Neural progenitor cell (in vitro differentiated cells): Measurements from ENCODE around the gene ADCY9. TPM values are rescaled to one million over a fixed set of nuclear protein-coding genes. Genes with fewer than 3 reads are reported as not detected.

Experiments used
- DNase-seq: peaks from one replicate; pipeline ENCODE4 v3.0.0-alpha.2; 2016; ENCODE audit warnings: low spot score
- H2AFZ ChIP-seq: fragments of 200-600 bp; sonication (generic); replicated peaks from 2 replicates; pipeline ENCODE4 v1.6.1; 2016; ENCODE audit warnings: antibody characterized with exemption
- H3F3A ChIP-seq: fragments of 200-600 bp; sonication (generic); 2 replicates; pipeline ENCODE4 v1.6.1; 2016; ENCODE audit warnings: antibody characterized with exemption, low read depth
- H3K27ac ChIP-seq: fragments of 200-600 bp; sonication (generic); 2 replicates; pipeline ENCODE4 v1.5.1; 2016; ENCODE audit warnings: mild to moderate bottlenecking
- H3K27me3 ChIP-seq: fragments of 200-600 bp; sonication (generic); 2 replicates; pipeline ENCODE4 v1.6.1; 2016; ENCODE audit warnings: mild to moderate bottlenecking, moderate library complexity
- H3K36me3 ChIP-seq: fragments of 200-600 bp; sonication (generic); 2 replicates; pipeline ENCODE4 v1.5.1; 2016
- H3K4me1 ChIP-seq: fragments of 200-600 bp; sonication (generic); 2 replicates; pipeline ENCODE4 v1.6.1; 2016; ENCODE audit warnings: mixed run types
- H3K4me2 ChIP-seq: fragments of 200-600 bp; sonication (generic); 2 replicates; pipeline ENCODE4 v1.6.1; 2016
- H3K4me3 ChIP-seq: fragments of 200-600 bp; sonication (generic); 2 replicates; pipeline ENCODE4 v1.5.1; 2016
- H3K79me2 ChIP-seq: fragments of 200-600 bp; sonication (generic); 2 replicates; pipeline ENCODE4 v1.6.1; 2016; ENCODE audit warnings: low read depth
- H3K9ac ChIP-seq: fragments of 200-600 bp; sonication (generic); 2 replicates; pipeline ENCODE4 v1.6.1; 2016
- H3K9me3 ChIP-seq: fragments of 200-600 bp; sonication (generic); 2 replicates; pipeline ENCODE4 v1.5.1; 2016; ENCODE audit warnings: low read depth
- H4K20me1 ChIP-seq: fragments of 200-600 bp; sonication (generic); 2 replicates; pipeline ENCODE4 v1.6.1; 2016; ENCODE audit warnings: low read depth
- H3K27ac Mint-ChIP-seq: 3 replicates; pipeline ENCODE4 v1.8.0; 2021; ENCODE audit warnings: mixed read lengths
- H3K27me3 Mint-ChIP-seq: 2 replicates; pipeline ENCODE4 v1.8.0; 2022; ENCODE audit warnings: low read depth, mild to moderate bottlenecking, inconsistent platforms, moderate library complexity, mixed read lengths; ENCODE audit not compliant: insufficient read depth
- H3K36me3 Mint-ChIP-seq: 3 replicates; pipeline ENCODE4 v1.8.0; 2021; ENCODE audit warnings: mixed read lengths
- H3K4me1 Mint-ChIP-seq: 3 replicates; pipeline ENCODE4 v1.8.0; 2021; ENCODE audit warnings: mixed read lengths
- H3K4me3 Mint-ChIP-seq: 3 replicates; pipeline ENCODE4 v1.8.0; 2021; ENCODE audit warnings: mild to moderate bottlenecking, moderate library complexity, mixed read lengths
- H3K9me3 Mint-ChIP-seq: 3 replicates; pipeline ENCODE4 v1.8.0; 2020; ENCODE audit warnings: mixed read lengths
- EZH2 ChIP-seq: fragments of 200-600 bp; sonication (generic); IDR thresholded peaks from 2 replicates; pipeline ENCODE4 v1.6.1; 2017; ENCODE audit warnings: antibody characterized with exemption, mild to moderate bottlenecking, moderate library complexity
- EZH2phosphoT487 ChIP-seq: fragments of 200-600 bp; sonication (generic); IDR thresholded peaks from 2 replicates; pipeline ENCODE4 v1.6.1; 2017; ENCODE audit warnings: antibody characterized with exemption
- total RNA-seq: library from RNA; depleted of rRNA; stranded (reverse); fragments of >200 nt; gene quantifications from 2 replicates; pipeline ENCODE4 v1.2.3, GENCODE V29; 2015; ENCODE audit warnings: low replicate concordance
- TF ChIP-seq, protein P1 (sequence below): fragments of 200-600 bp; sonication (generic); IDR thresholded peaks from 2 replicates; pipeline ENCODE4 v1.5.1; 2017; ENCODE audit warnings: antibody characterized with exemption, mild to moderate bottlenecking

ADCY9 gene
- total RNA-seq, 1 donor from 2014 or later, result 1.2 TPM

GRCh38 chr16:4083347-4083870, 32.8 kb downstream of the ADCY9 start:
- H3K27ac ChIP-seq, result no peak overlapping the region
- H3K9ac ChIP-seq, result no peak overlapping the region
- no peaks in the 10 kb centered on the region for H4K20me1 ChIP-seq
- no peaks in the 10 kb centered on the region for H3K36me3 ChIP-seq
- peaks cover 4% of the 10 kb centered on the region for H3K27me3 Mint-ChIP-seq
- H3K4me1 ChIP-seq, result peaks cover 10% of the 10 kb centered on the region
- H3K9me3 Mint-ChIP-seq, result no peaks in the 10 kb centered on the region
- TF ChIP-seq EZH2 (no peak), EZH2phosphoT487 (no peak)
- TF ChIP-seq, protein P1, sequence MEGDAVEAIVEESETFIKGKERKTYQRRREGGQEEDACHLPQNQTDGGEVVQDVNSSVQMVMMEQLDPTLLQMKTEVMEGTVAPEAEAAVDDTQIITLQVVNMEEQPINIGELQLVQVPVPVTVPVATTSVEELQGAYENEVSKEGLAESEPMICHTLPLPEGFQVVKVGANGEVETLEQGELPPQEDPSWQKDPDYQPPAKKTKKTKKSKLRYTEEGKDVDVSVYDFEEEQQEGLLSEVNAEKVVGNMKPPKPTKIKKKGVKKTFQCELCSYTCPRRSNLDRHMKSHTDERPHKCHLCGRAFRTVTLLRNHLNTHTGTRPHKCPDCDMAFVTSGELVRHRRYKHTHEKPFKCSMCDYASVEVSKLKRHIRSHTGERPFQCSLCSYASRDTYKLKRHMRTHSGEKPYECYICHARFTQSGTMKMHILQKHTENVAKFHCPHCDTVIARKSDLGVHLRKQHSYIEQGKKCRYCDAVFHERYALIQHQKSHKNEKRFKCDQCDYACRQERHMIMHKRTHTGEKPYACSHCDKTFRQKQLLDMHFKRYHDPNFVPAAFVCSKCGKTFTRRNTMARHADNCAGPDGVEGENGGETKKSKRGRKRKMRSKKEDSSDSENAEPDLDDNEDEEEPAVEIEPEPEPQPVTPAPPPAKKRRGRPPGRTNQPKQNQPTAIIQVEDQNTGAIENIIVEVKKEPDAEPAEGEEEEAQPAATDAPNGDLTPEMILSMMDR, result no peak
- H3K4me1 Mint-ChIP-seq, result peaks cover 13% of the 10 kb centered on the region
- H3F3A ChIP-seq, result peaks cover 3% of the 10 kb centered on the region
- no peaks in the 10 kb centered on the region for H3K9me3 ChIP-seq
- H3K4me3 ChIP-seq, result no peak overlapping the region
- no peaks in the 10 kb centered on the region for H3K27me3 ChIP-seq
- no peak overlapping the region for H2AFZ ChIP-seq
- no peak overlapping the region for H3K4me3 Mint-ChIP-seq
- no peaks in the 10 kb centered on the region for H3K79me2 ChIP-seq
- H3K27ac Mint-ChIP-seq, result no peak overlapping the region
- H3K36me3 Mint-ChIP-seq, result no peaks in the 10 kb centered on the region
- no peak overlapping the region for H3K4me2 ChIP-seq
- no peak for DNase-seq

DNA sequence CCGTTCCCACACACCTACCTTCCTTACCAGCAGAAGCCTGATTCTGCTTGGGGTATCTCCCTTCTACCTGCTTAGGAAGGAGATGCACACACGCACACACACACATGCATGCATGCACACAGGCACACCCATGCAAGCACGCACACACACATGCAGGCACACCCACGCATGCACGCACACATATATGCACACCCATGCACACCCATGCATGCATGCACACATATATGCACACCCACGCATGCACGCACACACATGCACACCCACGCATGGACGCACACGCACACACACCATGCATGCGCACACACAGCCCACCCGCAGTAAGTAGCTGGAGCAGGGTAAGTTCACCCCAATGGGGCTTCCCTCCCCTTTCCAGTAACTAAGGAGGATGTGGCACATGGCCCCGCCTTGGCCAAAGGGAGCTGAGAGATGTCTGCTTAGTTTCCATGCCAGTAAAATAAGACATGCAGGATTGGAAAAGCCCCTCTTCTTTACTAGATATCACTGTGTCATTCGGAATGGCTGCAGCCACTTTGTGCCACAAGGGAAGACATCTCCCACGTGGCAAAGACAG, 33.7 kb downstream of the ADCY9 start:
- H3K27ac ChIP-seq, result no peak overlapping the region
- H3F3A ChIP-seq, result peaks cover 3% of the 10 kb centered on the region
- Mint-ChIP-seq H3K4me3 (no peak overlapping the region), H3K36me3 (no peaks in the 10 kb centered on the region), H3K27me3 (peaks cover 4% of the 10 kb centered on the region), H3K27ac (no peak overlapping the region), H3K4me1 (peaks cover 13% of the 10 kb centered on the region), H3K9me3 (peaks cover 2% of the 10 kb centered on the region)
- H3K9ac ChIP-seq, result no peak overlapping the region
- H3K79me2 ChIP-seq, result no peaks in the 10 kb centered on the region
- H3K36me3 ChIP-seq, result no peaks in the 10 kb centered on the region
- no peak overlapping the region for H3K4me2 ChIP-seq
- H4K20me1 ChIP-seq, result no peaks in the 10 kb centered on the region
- H3K4me1 ChIP-seq, result peaks cover 10% of the 10 kb centered on the region
- DNase-seq, result no peak
- no peaks in the 10 kb centered on the region for H3K9me3 ChIP-seq
- H3K4me3 ChIP-seq, result no peak overlapping the region
- no peaks in the 10 kb centered on the region for H3K27me3 ChIP-seq
- no peak overlapping the region for H2AFZ ChIP-seq
- TF ChIP-seq, protein P1, result no peak

DNA sequence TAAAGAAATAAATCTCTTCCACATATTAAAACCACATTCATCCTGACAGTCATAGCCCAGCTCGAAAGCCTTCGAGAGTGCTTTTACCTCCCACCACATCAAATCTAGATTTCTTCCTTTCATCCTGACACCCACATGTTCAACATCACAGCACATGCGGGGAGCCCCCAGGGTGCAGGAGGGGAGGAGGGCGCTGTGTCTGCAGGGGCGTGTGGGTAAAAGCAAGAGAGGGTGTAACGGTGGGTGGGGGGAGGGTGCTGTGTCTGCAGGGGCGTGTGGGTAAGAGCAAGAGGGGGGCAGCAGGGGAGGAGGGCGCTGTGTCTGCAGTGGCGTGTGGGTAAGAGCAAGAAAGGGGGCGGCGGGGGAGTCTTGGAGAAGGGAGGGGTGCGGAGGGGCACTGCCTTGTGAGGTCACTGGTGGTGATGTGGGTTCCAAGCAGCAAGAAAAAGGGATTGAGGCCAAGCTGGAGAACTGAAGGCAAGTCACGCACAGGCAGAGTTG, 34.7 kb downstream of the ADCY9 start:
- Histone ChIP-seq H3K79me2 (no peaks in the 10 kb centered on the region), H3K9ac (no peak overlapping the region), H3K27me3 (no peaks in the 10 kb centered on the region), H3K4me3 (no peak overlapping the region), H4K20me1 (no peaks in the 10 kb centered on the region), H3F3A (peaks cover 3% of the 10 kb centered on the region), H3K4me2 (no peak overlapping the region), H3K27ac (no peak overlapping the region), H3K9me3 (no peaks in the 10 kb centered on the region), H3K4me1 (peaks cover 10% of the 10 kb centered on the region), H2AFZ (peak overlapping the region; percentile 87), H3K36me3 (no peaks in the 10 kb centered on the region)
- peak overlapping the region; percentile 87 for H3K27ac Mint-ChIP-seq
- H3K9me3 Mint-ChIP-seq, result peaks cover 2% of the 10 kb centered on the region
- peaks cover 13% of the 10 kb centered on the region for H3K4me1 Mint-ChIP-seq
- H3K4me3 Mint-ChIP-seq, result no peak overlapping the region
- H3K27me3 Mint-ChIP-seq, result peaks cover 4% of the 10 kb centered on the region
- peak; percentile 13 for DNase-seq
- TF ChIP-seq EZH2phosphoT487 (no peak), EZH2 (no peak)
- TF ChIP-seq, protein P1, result no peak
- no peaks in the 10 kb centered on the region for H3K36me3 Mint-ChIP-seq
